Activated T-cell treated with anti-CD3 and anti-CD28 coated beads, Interleukin-2, amount 50 U/mL, for 24 hours (primary cell): ENCODE measurements around the gene FEM1C.

Source experiments
- DNase-seq: peaks from one replicate; pipeline ENCODE4 v3.0.0-alpha.2; 2020
- H3K27ac Mint-ChIP-seq: 2 replicates; pipeline ENCODE4 v1.8.0; 2020; ENCODE audit warnings: mild to moderate bottlenecking, mixed read lengths
- H3K27me3 Mint-ChIP-seq: 2 replicates; pipeline ENCODE4 v1.8.0; 2020; ENCODE audit warnings: mixed read lengths
- H3K36me3 Mint-ChIP-seq: 2 replicates; pipeline ENCODE4 v1.8.0; 2020; ENCODE audit warnings: low read depth, mixed read lengths
- H3K4me1 Mint-ChIP-seq: 2 replicates; pipeline ENCODE4 v1.8.0; 2020; ENCODE audit warnings: low read depth, mixed read lengths
- H3K4me3 Mint-ChIP-seq: 2 replicates; pipeline ENCODE4 v1.8.0; 2020; ENCODE audit warnings: mild to moderate bottlenecking, moderate library complexity, mixed read lengths
- H3K9me3 Mint-ChIP-seq: 2 replicates; pipeline ENCODE4 v1.8.0; 2020; ENCODE audit warnings: mixed read lengths

The FEM1C gene

GRCh38 chr5:115544043-115544435 lies 536 bp downstream of the FEM1C start:
- Mint-ChIP-seq H3K4me3 (peak overlapping the region; percentile 96), H3K9me3 (peaks cover 6% of the 10 kb centered on the region), H3K27ac (peak overlapping the region; percentile 99), H3K36me3 (peaks cover 61% of the 10 kb centered on the region), H3K4me1 (peaks cover 47% of the 10 kb centered on the region), H3K27me3 (no peaks in the 10 kb centered on the region)
- DNase-seq, result no peak

DNA sequence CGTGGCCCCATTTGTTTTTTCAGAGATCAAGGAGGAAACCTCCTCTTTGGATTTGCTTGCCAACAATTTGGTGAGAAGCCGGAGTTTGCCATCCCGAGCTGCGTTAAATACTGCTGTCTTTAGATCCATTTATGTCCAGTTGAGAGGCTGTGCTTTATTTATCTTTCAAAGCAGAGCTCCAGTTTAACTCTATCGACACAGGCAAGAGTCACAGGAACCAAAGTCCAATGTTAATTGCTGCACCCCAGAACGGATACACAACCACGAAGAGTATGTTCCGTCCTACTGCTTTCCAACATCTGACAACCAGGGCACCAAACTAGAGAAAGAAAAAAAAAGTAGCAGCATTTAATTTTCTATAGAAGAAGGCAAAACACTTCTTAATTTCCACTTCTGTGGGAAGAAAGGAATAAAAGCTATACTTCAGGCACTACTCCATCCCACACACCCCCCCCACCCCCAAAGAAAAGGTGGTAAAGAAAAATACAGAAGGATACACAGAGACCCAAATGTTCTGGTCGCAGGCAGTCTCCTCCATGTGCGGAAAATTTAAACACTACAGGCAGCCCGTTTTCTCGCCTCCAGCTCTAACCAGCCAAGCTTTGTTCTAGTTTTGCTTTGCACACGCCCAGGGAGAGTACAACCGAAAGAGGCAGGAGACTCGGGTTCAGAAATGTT lies 1.1 kb downstream of the FEM1C start:
- peak overlapping the region; percentile 96 for H3K4me3 Mint-ChIP-seq
- peaks cover 52% of the 10 kb centered on the region for H3K4me1 Mint-ChIP-seq
- no peaks in the 10 kb centered on the region for H3K27me3 Mint-ChIP-seq
- peak overlapping the region; percentile 99 for H3K27ac Mint-ChIP-seq
- peaks cover 67% of the 10 kb centered on the region for H3K36me3 Mint-ChIP-seq
- DNase-seq, result no peak
- peaks cover 6% of the 10 kb centered on the region for H3K9me3 Mint-ChIP-seq

GRCh38 chr5:115542651-115543364 lies 1.8 kb downstream of the FEM1C start:
- H3K4me1 Mint-ChIP-seq, result peaks cover 58% of the 10 kb centered on the region
- H3K36me3 Mint-ChIP-seq, result peaks cover 74% of the 10 kb centered on the region
- H3K27me3 Mint-ChIP-seq, result no peaks in the 10 kb centered on the region
- H3K9me3 Mint-ChIP-seq, result peaks cover 6% of the 10 kb centered on the region
- DNase-seq, result no peak
- H3K4me3 Mint-ChIP-seq, result peak overlapping the region; percentile 96
- peak overlapping the region; percentile 99 for H3K27ac Mint-ChIP-seq

GRCh38 chr5:115542086-115542485 lies 2.5 kb downstream of the FEM1C start:
- Mint-ChIP-seq H3K36me3 (peaks cover 79% of the 10 kb centered on the region), H3K4me1 (peaks cover 64% of the 10 kb centered on the region), H3K27ac (peak overlapping the region; percentile 99), H3K4me3 (peak overlapping the region; percentile 96), H3K27me3 (no peaks in the 10 kb centered on the region), H3K9me3 (peaks cover 6% of the 10 kb centered on the region)
- no peak for DNase-seq

GRCh38 chr5:115541611-115542010 lies 3.0 kb downstream of the FEM1C start:
- Mint-ChIP-seq H3K9me3 (peaks cover 6% of the 10 kb centered on the region), H3K4me1 (peaks cover 69% of the 10 kb centered on the region)

DNA sequence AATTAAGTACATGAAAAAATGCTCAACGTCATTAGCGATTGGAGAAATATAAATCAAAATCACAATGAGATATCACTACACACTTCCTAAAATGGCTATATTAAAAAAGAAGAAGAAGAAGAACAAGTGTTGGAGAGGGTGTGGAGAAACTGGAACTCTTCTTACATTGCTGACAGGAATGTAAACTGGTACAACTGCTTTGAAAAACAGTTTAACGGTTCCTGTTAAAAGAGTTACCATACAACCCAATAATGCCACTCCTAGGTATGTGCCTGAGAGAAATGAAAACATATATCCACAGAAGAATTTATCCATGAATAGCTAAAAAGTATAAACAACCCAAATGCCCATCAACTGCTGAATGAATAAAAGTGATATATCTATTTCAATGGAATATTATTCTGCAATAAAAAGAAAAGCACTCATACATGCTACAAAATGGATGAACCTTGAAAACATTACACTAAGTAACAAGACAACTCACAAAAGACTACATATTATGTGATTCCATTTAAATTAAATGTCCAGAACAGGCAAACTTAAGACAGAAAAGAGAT lies 9.0 kb downstream of the FEM1C start:
- DNase-seq, result no peak
- Mint-ChIP-seq H3K27me3 (no peaks in the 10 kb centered on the region), H3K36me3 (peaks cover 82% of the 10 kb centered on the region), H3K27ac (no peak overlapping the region), H3K4me3 (no peak overlapping the region), H3K9me3 (no peaks in the 10 kb centered on the region), H3K4me1 (peaks cover 89% of the 10 kb centered on the region)

More at GRCh38 chr5:115541611-115542010, 3.0 kb downstream of the FEM1C start:
- H3K27ac Mint-ChIP-seq, result no peak overlapping the region
- DNase-seq, result no peak
- H3K4me3 Mint-ChIP-seq, result peak overlapping the region; percentile 96
- H3K27me3 Mint-ChIP-seq, result no peaks in the 10 kb centered on the region
- H3K36me3 Mint-ChIP-seq, result peaks cover 84% of the 10 kb centered on the region

DNA sequence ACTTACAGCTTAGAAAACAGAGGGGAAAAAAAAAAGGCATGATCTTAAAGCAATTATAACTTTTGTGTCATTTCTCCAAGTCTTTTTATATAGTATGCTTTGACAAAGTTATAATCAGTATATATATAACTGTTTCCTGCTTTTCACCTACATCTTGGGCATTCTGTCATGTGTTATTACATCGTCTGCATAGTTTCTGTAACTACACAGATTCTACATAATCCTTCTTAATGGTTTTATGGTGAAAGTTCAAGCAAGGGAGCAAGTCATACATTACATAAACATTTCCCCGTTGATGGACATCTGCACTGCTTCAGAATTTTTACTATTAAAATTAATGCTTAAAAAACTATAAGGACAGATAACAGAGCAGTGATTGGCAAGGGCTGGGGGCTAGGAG lies 12.1 kb downstream of the FEM1C start:
- H3K27me3 Mint-ChIP-seq, result no peaks in the 10 kb centered on the region
- H3K4me1 Mint-ChIP-seq, result peaks cover 83% of the 10 kb centered on the region
- no peaks in the 10 kb centered on the region for H3K9me3 Mint-ChIP-seq
- no peak overlapping the region for H3K27ac Mint-ChIP-seq
- peaks cover 75% of the 10 kb centered on the region for H3K36me3 Mint-ChIP-seq
- no peak for DNase-seq
- H3K4me3 Mint-ChIP-seq, result no peak overlapping the region

- Mint-ChIP-seq H3K27me3 (no peaks in the 10 kb centered on the region), H3K4me1 (peaks cover 81% of the 10 kb centered on the region), H3K9me3 (no peaks in the 10 kb centered on the region), H3K27ac (no peak overlapping the region), H3K36me3 (peaks cover 75% of the 10 kb centered on the region), H3K4me3 (no peak overlapping the region)
- DNase-seq, result no peak
These were observed 12.7 kb downstream of the FEM1C start for GRCh38 chr5:115531787-115532367.

DNA sequence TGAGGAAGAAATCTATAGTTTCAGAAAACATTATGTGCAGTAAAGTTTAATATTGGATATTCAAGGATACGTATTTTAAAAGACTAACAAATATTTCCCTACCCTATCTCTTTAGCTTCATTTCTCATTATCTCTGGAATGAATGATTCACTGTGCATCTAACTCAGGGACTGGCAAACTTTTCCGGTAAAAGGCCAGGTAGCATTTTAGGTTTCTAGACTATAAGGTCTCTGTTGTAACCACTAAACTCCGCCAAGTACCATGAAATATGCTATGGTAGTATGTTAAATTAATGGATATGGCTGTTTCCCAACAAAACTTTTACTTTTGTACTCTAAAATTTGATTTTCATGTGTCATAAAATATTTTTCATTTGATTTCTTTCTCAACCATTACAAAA lies 13.2 kb downstream of the FEM1C start:
- Mint-ChIP-seq H3K27me3 (no peaks in the 10 kb centered on the region), H3K4me3 (no peak overlapping the region), H3K27ac (no peak overlapping the region), H3K9me3 (no peaks in the 10 kb centered on the region), H3K4me1 (peaks cover 81% of the 10 kb centered on the region), H3K36me3 (peaks cover 75% of the 10 kb centered on the region)
- no peak for DNase-seq

- Mint-ChIP-seq H3K4me1 (peaks cover 74% of the 10 kb centered on the region), H3K4me3 (no peak overlapping the region), H3K27ac (no peak overlapping the region), H3K27me3 (no peaks in the 10 kb centered on the region), H3K36me3 (peaks cover 76% of the 10 kb centered on the region), H3K9me3 (no peaks in the 10 kb centered on the region)
- no peak for DNase-seq
These were observed 14.1 kb downstream of the FEM1C start for GRCh38 chr5:115530426-115530825.

GRCh38 chr5:115526604-115527003 lies 18.0 kb downstream of the FEM1C start:
- H3K4me3 Mint-ChIP-seq, result no peak overlapping the region
- no peaks in the 10 kb centered on the region for H3K27me3 Mint-ChIP-seq
- peaks cover 72% of the 10 kb centered on the region for H3K4me1 Mint-ChIP-seq
- no peak for DNase-seq
- peak overlapping the region; percentile 34 for H3K27ac Mint-ChIP-seq
- H3K9me3 Mint-ChIP-seq, result no peaks in the 10 kb centered on the region
- peaks cover 80% of the 10 kb centered on the region for H3K36me3 Mint-ChIP-seq

GRCh38 chr5:115524199-115524847 lies 20.3 kb downstream of the FEM1C start:
- Mint-ChIP-seq H3K36me3 (peaks cover 83% of the 10 kb centered on the region), H3K27ac (peak overlapping the region; percentile 9), H3K4me1 (peaks cover 63% of the 10 kb centered on the region), H3K9me3 (no peaks in the 10 kb centered on the region), H3K4me3 (no peak overlapping the region), H3K27me3 (no peaks in the 10 kb centered on the region)
- no peak for DNase-seq

- Mint-ChIP-seq H3K36me3 (peaks cover 75% of the 10 kb centered on the region), H3K9me3 (no peaks in the 10 kb centered on the region), H3K27ac (peak overlapping the region; percentile 78), H3K4me3 (no peak overlapping the region), H3K4me1 (peaks cover 50% of the 10 kb centered on the region), H3K27me3 (no peaks in the 10 kb centered on the region)
- DNase-seq, result no peak
These were observed 21.7 kb downstream of the FEM1C start for GRCh38 chr5:115522832-115523403.

DNA sequence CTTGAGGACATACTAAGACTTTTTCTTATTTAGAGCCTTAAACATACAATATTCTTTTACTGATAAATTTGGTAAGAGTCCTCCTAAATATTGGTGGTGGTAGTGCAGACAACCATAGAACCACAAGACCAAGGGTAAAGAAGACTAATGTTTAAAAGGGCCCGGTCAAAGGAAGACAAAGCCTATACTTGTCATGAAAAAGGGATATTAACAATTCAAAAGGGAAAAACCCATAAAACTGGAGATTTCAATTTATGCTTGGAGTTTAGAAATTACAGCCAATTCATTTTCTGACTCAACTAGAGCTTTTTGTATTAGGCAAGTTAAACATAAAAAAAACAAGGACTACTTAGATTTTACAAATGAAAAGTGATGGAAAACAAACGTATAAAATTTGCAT lies 24.4 kb downstream of the FEM1C start:
- H3K9me3 Mint-ChIP-seq, result no peaks in the 10 kb centered on the region
- H3K27ac Mint-ChIP-seq, result no peak overlapping the region
- H3K4me3 Mint-ChIP-seq, result no peak overlapping the region
- peaks cover 60% of the 10 kb centered on the region for H3K36me3 Mint-ChIP-seq
- peaks cover 38% of the 10 kb centered on the region for H3K4me1 Mint-ChIP-seq
- H3K27me3 Mint-ChIP-seq, result no peaks in the 10 kb centered on the region
- no peak for DNase-seq
